Lung (tissue), 12 donors: Measurements from ENCODE around the gene TEX14. TPM values are rescaled to one million over a fixed set of nuclear protein-coding genes. Genes with fewer than 3 reads are reported as not detected.

Experiments used
- ATAC-seq: fragments of 200-7000 bp; cut with Tn5 transposase; one replicate; pipeline ENCODE4 v1.9.1; 2020; ENCODE audit warnings: moderate number of reproducible peaks; ENCODE audit not compliant: insufficient read depth, low FRiP score
- DNase-seq, 3 donors: peaks; one replicate each; pipeline ENCODE4 v3.0.0-alpha.2; 2013 to 2017
- H3K27ac ChIP-seq, 2 donors: one replicate each; pipeline ENCODE4 v1.5.1; 2013; ENCODE audit warnings: mild to moderate bottlenecking in 2 of 2, moderate library complexity in 2 of 2, control low read depth in 1 of 2, inconsistent platforms in 1 of 2, low read depth in 1 of 2, low read length in 1 of 2
- H3K27me3 ChIP-seq, 3 donors: one replicate each; pipeline ENCODE4 v1.5.1; 2013; ENCODE audit warnings: low read length in 2 of 3; ENCODE audit not compliant: control insufficient read depth in 3 of 3, insufficient read depth in 3 of 3
- H3K36me3 ChIP-seq, 4 donors: one replicate each; pipeline ENCODE4 v1.5.1; 2013; ENCODE audit warnings: low read length in 4 of 4, mild to moderate bottlenecking in 1 of 4, moderate library complexity in 1 of 4; ENCODE audit not compliant: control insufficient read depth in 4 of 4, insufficient read depth in 4 of 4
- H3K4me1 ChIP-seq, 5 donors: one replicate each; pipeline ENCODE4 v1.5.1; 2013; ENCODE audit warnings: low read length in 5 of 5, mild to moderate bottlenecking in 2 of 5, moderate library complexity in 1 of 5; ENCODE audit not compliant: control insufficient read depth in 5 of 5, insufficient read depth in 5 of 5
- H3K4me3 ChIP-seq: one replicate; pipeline ENCODE4 v1.5.1; 2013; ENCODE audit warnings: mild to moderate bottlenecking, control low read depth, moderate library complexity
- H3K9ac ChIP-seq, 2 donors: one replicate each; pipeline ENCODE4 v1.5.1; 2013; ENCODE audit warnings: low read length in 2 of 2, control low read depth in 1 of 2; ENCODE audit not compliant: insufficient read depth in 1 of 2
- H3K9me3 ChIP-seq, 4 donors: one replicate each; pipeline ENCODE4 v1.5.1; 2013; ENCODE audit warnings: low read length in 3 of 4, mild to moderate bottlenecking in 1 of 4, moderate library complexity in 1 of 4; ENCODE audit not compliant: control insufficient read depth in 4 of 4, insufficient read depth in 3 of 4
- CTCF ChIP-seq: IDR thresholded peaks from 2 replicates; pipeline ENCODE4 v1.5.1; 2012; ENCODE audit warnings: mild to moderate bottlenecking; ENCODE audit errors: control extremely low read depth, extremely low read depth
- WGBS, 2 donors: extraction: QIAGEN DNeasy Blood & Tissue Kit; methylation state at CpG; one replicate each; pipeline ENCODE4 v1.1.7; 2013; 5-methylcytosine and 5-hydroxymethylcytosine counted together
- polyA plus RNA-seq, 2 donors: library from polyadenylated mRNA; stranded (reverse); fragments of 200-250 nt; gene quantifications; one replicate each; pipeline ENCODE4 v1.2.1, GENCODE V29; 2013
- total RNA-seq, 2 donors: library from RNA; depleted of rRNA in 1 of 2; stranded (reverse); fragments of >200 nt in 1 of 2; gene quantifications; one replicate each; pipeline ENCODE4 v1.2.1, GENCODE V29; 2014 to 2021
- donor health status: control.
- donor health status: control.
- donor health status: Bipolar disorder and iron deficiency.
- donor health status: healthy.
- donor health status: DM: yes; HTN: yes; CAD: no.

The TEX14 gene
- total and polyA plus RNA-seq, 4 donors, result 0.13 to 1.5 (median 0.74) TPM; not detected in 1

- H3K4me1 ChIP-seq, result no peaks in the 10 kb centered on the region
- H3K36me3 ChIP-seq, result peaks cover 2 to 12% (median 11%) of the 10 kb centered on the region in 4 donors
- WGBS, 2 donors, result 93 to 97% methylated on average over 1 of the region's 1 CpG
- no peaks in the 10 kb centered on the region for H3K9me3 ChIP-seq
- H3K27me3 ChIP-seq, result no peaks in the 10 kb centered on the region
- TF ChIP-seq CTCF, result no peak
- H3K27ac ChIP-seq, result no peak overlapping the region
- H3K4me3 ChIP-seq, result no peak overlapping the region
- no peak for ATAC-seq
- no peak for DNase-seq
- H3K9ac ChIP-seq, result no peak overlapping the region
These were observed 30.4 kb upstream of the TEX14 start for GRCh38 chr17:58722274-58722673.

- Histone ChIP-seq H3K4me1 (no peaks in the 10 kb centered on the region), H3K9me3 (no peaks in the 10 kb centered on the region), H3K9ac (no peak overlapping the region), H3K27me3 (no peaks in the 10 kb centered on the region), H3K27ac (no peak overlapping the region), H3K36me3 (peaks cover 0 to 12% (median 6%) of the 10 kb centered on the region in 4 donors), H3K4me3 (no peak overlapping the region)
- TF ChIP-seq CTCF, result peak; percentile 40
- 52 to 58% methylated on average over 4 of the region's 4 CpGs for WGBS, 2 donors
- no peak for ATAC-seq
- DNase-seq, result peak; percentile 19 to 67 (median 61)
These were observed 19.2 kb upstream of the TEX14 start for GRCh38 chr17:58710948-58711552.

GRCh38 chr17:58706351-58707140 is 14.7 kb upstream of the TEX14 start:
- TF ChIP-seq CTCF, result no peak
- no peak for ATAC-seq
- no peak for DNase-seq
- no peaks in the 10 kb centered on the region for H3K27me3 ChIP-seq
- H3K4me3 ChIP-seq, result no peak overlapping the region
- no peaks in the 10 kb centered on the region for H3K4me1 ChIP-seq
- 66 to 81% methylated on average over 3 of the region's 3 CpGs for WGBS, 2 donors
- H3K9ac ChIP-seq, result no peak overlapping the region
- H3K9me3 ChIP-seq, result no peaks in the 10 kb centered on the region
- H3K27ac ChIP-seq, result no peak overlapping the region
- H3K36me3 ChIP-seq, result peaks cover 0 to 23% (median 6%) of the 10 kb centered on the region in 4 donors
